ENCODE data around the gene MAN1B1.

MAN1B1 gene

GRCh38 chr9:137145731-137146526 is 59.1 kb downstream of the MAN1B1 start:
- no peak for DNase-seq (ENCODE audit: low read depth in 2 of 2)

GRCh38 chr9:137146527-137146918 is 59.7 kb downstream of the MAN1B1 start:
- no peak for DNase-seq (ENCODE audit: low read depth in 2 of 2)

GRCh38 chr9:137147091-137147792 is 60.5 kb downstream of the MAN1B1 start:
- DNase-seq (ENCODE audit: low read depth in 2 of 2): no peak

- no peak for DNase-seq (ENCODE audit: low read depth in 2 of 2)
Measured at GRCh38 chr9:137147793-137148160, 61.0 kb downstream of the MAN1B1 start.

GRCh38 chr9:137148242-137148641 is 61.5 kb downstream of the MAN1B1 start:
- no peak for DNase-seq (ENCODE audit: low read depth in 2 of 2)

- DNase-seq (ENCODE audit: low read depth in 2 of 2): no peak
Measured at GRCh38 chr9:137148661-137149060, 61.9 kb downstream of the MAN1B1 start.

GRCh38 chr9:137149363-137149762 is 62.6 kb downstream of the MAN1B1 start:
- no peak for DNase-seq (ENCODE audit: low read depth in 2 of 2)

GRCh38 chr9:137149942-137150616 is 63.3 kb downstream of the MAN1B1 start:
- DNase-seq (ENCODE audit: low read depth in 2 of 2): no peak

- no peak for DNase-seq (ENCODE audit: low read depth in 2 of 2)
Measured at GRCh38 chr9:137150617-137151457, 64.1 kb downstream of the MAN1B1 start.

GRCh38 chr9:137152844-137153405 is 66.1 kb downstream of the MAN1B1 start:
- no peak for DNase-seq (ENCODE audit: low read depth in 2 of 2)

GRCh38 chr9:137156567-137157375 is 70.0 kb downstream of the MAN1B1 start:
- peak in 1 of 2 experiments; percentile 6 for DNase-seq (ENCODE audit: low read depth in 2 of 2)

- DNase-seq (ENCODE audit: low read depth in 2 of 2): no peak
Measured at GRCh38 chr9:137157618-137158415, 71.0 kb downstream of the MAN1B1 start.

GRCh38 chr9:137158625-137159024 is 71.8 kb downstream of the MAN1B1 start:
- no peak for DNase-seq (ENCODE audit: low read depth in 2 of 2)

Measured in fibroblast of skin of left quadriceps (primary cell).